Adrenal gland (tissue), 19 donors: Measurements from ENCODE around the gene ADAMTS12. TPM values are rescaled to one million over a fixed set of nuclear protein-coding genes. Genes with fewer than 3 reads are reported as not detected.

ENCODE experiments used
- DNase-seq, 7 donors: peaks; one replicate each; pipeline ENCODE4 v3.0.0-alpha.2; 2019 to 2020
- H3K27ac ChIP-seq, 5 donors: fragments of 200-600 bp; sonication (generic) in 4 of 5; 1 replicate in 3 of 5; 2 replicates in 2 of 5; pipeline versions ENCODE4 v1.5.1 to v1.8.0; 2016 to 2020; ENCODE audit warnings: mild to moderate bottlenecking in 1 of 5
- H3K27me3 ChIP-seq: fragments of 200-600 bp; 2 replicates; pipeline ENCODE4 v1.8.0; 2021
- H3K36me3 ChIP-seq, 2 donors: fragments of 200-600 bp; replicated peaks in 1 of 2; 1 replicate in 1 of 2; 2 replicates in 1 of 2; pipeline versions ENCODE4 v1.5.1 to v1.8.0; 2018 to 2022
- H3K4me1 ChIP-seq, 2 donors: fragments of 200-600 bp; replicated peaks in 1 of 2; 1 replicate in 1 of 2; 2 replicates in 1 of 2; pipeline versions ENCODE4 v1.5.1 to v1.8.0; 2018 to 2021
- H3K4me3 ChIP-seq, 4 donors: fragments of 200-600 bp; sonication (generic) in 3 of 4; one replicate each; pipeline ENCODE4 v1.5.1; 2016 to 2018
- H3K9me3 ChIP-seq, 3 donors: fragments of 200-600 bp; sonication (generic) in 1 of 3; replicated peaks in 1 of 3; 1 replicate in 2 of 3; 2 replicates in 1 of 3; pipeline versions ENCODE4 v1.5.1 to v1.8.0; 2016 to 2021
- POLR2A ChIP-seq, 2 donors: fragments of 450-650 bp; IDR thresholded peaks; one replicate each; pipeline ENCODE4 v1.6.1; 2017; ENCODE audit warnings: antibody characterized with exemption in 2 of 2, mild to moderate bottlenecking in 2 of 2, moderate library complexity in 1 of 2
- WGBS, 4 donors: extraction: QIAGEN DNeasy Blood & Tissue Kit in 2 of 4; methylation state at CpG; one replicate each; pipeline versions ENCODE4 v1.1.5 to v1.1.7; 2013 to 2017; 5-methylcytosine and 5-hydroxymethylcytosine counted together
- intact Hi-C, 2 donors: fragments of 100-400 bp; cut with DNase I; formaldehyde crosslinking; loops; one replicate each; pipeline versions ENCODE4 v1.14.1 to v1.15.0; 2022 to 2023
- long read RNA-seq, 10 donors: library from polyadenylated mRNA in 3 of 10; unstranded in 2 of 10; stranded (forward) in 1 of 10; transcript quantifications; one replicate each; pipeline ENCODE4 v2.0.0 and lab custom pipeline, GENCODE V29; 2021 to 2026
- polyA plus RNA-seq, 3 donors: library from polyadenylated mRNA; stranded (reverse); fragments of 200-250 nt in 2 of 3; fragments of 350-450 nt in 1 of 3; fragmentation: Illumina TruSeq in 1 of 3; extraction: RNeasy Lipid Tissue Mini Kit (QIAGEN cat#74804) in 1 of 3; gene quantifications; one replicate each; pipeline ENCODE4 v1.2.3, GENCODE V29; 2013 to 2014
- total RNA-seq, 9 donors: library from RNA; depleted of rRNA in 4 of 9; stranded (reverse); fragments of >200 nt in 4 of 9; fragments of 120-200 nt in 1 of 9; fragmentation: NEBNext Ultra II Directional in 1 of 9; extraction: Animal tissue kit (Norgen Biotek cat#: 25700) in 1 of 9; gene quantifications; one replicate each; pipeline versions ENCODE4 v1.1.0 to v1.2.4, GENCODE V29; 2013 to 2023
- TF ChIP-seq, protein P1 (sequence below), 6 experiments: fragments of 450-650 bp in 4 of 6; fragments of 200-600 bp in 2 of 6; sonication (generic) in 1 of 6; IDR thresholded peaks; 1 replicate in 5 of 6; 2 replicates in 1 of 6; pipeline versions ENCODE4 v1.5.1 to v1.8.0; 2016 to 2021; ENCODE audit warnings: antibody characterized with exemption in 6 of 6, mild to moderate bottlenecking in 2 of 6, moderate library complexity in 1 of 6
- donor health status: healthy with polysubstance abuse.
- donor health status: Bipolar disorder and iron deficiency.
- donor health status: DM: yes; HTN: yes; CAD: no.
- donor health status: DM: no; HTN: no; CAD: no.
- donor health status: DM: no; HTN: no; CAD: no.
- donor health status: DM: yes; HTN: yes; CAD: no.

The ADAMTS12 gene, protein sequence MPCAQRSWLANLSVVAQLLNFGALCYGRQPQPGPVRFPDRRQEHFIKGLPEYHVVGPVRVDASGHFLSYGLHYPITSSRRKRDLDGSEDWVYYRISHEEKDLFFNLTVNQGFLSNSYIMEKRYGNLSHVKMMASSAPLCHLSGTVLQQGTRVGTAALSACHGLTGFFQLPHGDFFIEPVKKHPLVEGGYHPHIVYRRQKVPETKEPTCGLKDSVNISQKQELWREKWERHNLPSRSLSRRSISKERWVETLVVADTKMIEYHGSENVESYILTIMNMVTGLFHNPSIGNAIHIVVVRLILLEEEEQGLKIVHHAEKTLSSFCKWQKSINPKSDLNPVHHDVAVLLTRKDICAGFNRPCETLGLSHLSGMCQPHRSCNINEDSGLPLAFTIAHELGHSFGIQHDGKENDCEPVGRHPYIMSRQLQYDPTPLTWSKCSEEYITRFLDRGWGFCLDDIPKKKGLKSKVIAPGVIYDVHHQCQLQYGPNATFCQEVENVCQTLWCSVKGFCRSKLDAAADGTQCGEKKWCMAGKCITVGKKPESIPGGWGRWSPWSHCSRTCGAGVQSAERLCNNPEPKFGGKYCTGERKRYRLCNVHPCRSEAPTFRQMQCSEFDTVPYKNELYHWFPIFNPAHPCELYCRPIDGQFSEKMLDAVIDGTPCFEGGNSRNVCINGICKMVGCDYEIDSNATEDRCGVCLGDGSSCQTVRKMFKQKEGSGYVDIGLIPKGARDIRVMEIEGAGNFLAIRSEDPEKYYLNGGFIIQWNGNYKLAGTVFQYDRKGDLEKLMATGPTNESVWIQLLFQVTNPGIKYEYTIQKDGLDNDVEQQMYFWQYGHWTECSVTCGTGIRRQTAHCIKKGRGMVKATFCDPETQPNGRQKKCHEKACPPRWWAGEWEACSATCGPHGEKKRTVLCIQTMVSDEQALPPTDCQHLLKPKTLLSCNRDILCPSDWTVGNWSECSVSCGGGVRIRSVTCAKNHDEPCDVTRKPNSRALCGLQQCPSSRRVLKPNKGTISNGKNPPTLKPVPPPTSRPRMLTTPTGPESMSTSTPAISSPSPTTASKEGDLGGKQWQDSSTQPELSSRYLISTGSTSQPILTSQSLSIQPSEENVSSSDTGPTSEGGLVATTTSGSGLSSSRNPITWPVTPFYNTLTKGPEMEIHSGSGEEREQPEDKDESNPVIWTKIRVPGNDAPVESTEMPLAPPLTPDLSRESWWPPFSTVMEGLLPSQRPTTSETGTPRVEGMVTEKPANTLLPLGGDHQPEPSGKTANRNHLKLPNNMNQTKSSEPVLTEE (N-terminal part only)
- total RNA-seq (10 to 100 TPM in 7 of 9 donors, 1 to 10 TPM in 2; 2.1 to 76.1 (median 18.2) TPM), polyA plus RNA-seq (1 to 10 TPM; 1.9 to 9.0 (median 5.1) TPM)
- long read RNA-seq, donor 1: 0 reads
- long read RNA-seq, donor 2, partial matches to known transcripts: 0 of 4 reads
- long read RNA-seq, donor 2, other reads (novel, unspliced or antisense): 0 of 4 reads
- long read RNA-seq, donor 3, full-length matches to known transcripts: 2 of 2 reads
- long read RNA-seq, donor 3, partial matches to known transcripts: 0 of 2 reads
- long read RNA-seq, donor 3, other reads (novel, unspliced or antisense): 0 of 2 reads
- long read RNA-seq, donor 4, transcript ADAMTS12-206 (3 exons, 1,003 nt): major isoform, 6 of 7 reads
- long read RNA-seq, donor 4, partial matches to known transcripts: 0 of 7 reads
- long read RNA-seq, donor 4, other reads (novel, unspliced or antisense): 1 of 7 reads
- long read RNA-seq, donor 5, transcript ADAMTS12-206 (3 exons, 1,003 nt): major isoform, 10 of 17 reads
- long read RNA-seq, donor 5, partial matches to known transcripts: 3 of 17 reads
- long read RNA-seq, donor 5, other reads (novel, unspliced or antisense): 4 of 17 reads
- long read RNA-seq, donor 6, partial matches to known transcripts: 0 of 1 reads
- long read RNA-seq, donor 6, other reads (novel, unspliced or antisense): 0 of 1 reads
- long read RNA-seq, donor 7: 0 reads
- long read RNA-seq, donor 8, partial matches to known transcripts: 0 of 1 reads
- long read RNA-seq, donor 8, other reads (novel, unspliced or antisense): 0 of 1 reads
- long read RNA-seq, donor 9, partial matches to known transcripts: 0 of 4 reads
- long read RNA-seq, donor 9, other reads (novel, unspliced or antisense): 0 of 4 reads
- long read RNA-seq, donor 10, partial matches to known transcripts: 0 of 4 reads
- long read RNA-seq, donor 10, other reads (novel, unspliced or antisense): 0 of 4 reads

DNA sequence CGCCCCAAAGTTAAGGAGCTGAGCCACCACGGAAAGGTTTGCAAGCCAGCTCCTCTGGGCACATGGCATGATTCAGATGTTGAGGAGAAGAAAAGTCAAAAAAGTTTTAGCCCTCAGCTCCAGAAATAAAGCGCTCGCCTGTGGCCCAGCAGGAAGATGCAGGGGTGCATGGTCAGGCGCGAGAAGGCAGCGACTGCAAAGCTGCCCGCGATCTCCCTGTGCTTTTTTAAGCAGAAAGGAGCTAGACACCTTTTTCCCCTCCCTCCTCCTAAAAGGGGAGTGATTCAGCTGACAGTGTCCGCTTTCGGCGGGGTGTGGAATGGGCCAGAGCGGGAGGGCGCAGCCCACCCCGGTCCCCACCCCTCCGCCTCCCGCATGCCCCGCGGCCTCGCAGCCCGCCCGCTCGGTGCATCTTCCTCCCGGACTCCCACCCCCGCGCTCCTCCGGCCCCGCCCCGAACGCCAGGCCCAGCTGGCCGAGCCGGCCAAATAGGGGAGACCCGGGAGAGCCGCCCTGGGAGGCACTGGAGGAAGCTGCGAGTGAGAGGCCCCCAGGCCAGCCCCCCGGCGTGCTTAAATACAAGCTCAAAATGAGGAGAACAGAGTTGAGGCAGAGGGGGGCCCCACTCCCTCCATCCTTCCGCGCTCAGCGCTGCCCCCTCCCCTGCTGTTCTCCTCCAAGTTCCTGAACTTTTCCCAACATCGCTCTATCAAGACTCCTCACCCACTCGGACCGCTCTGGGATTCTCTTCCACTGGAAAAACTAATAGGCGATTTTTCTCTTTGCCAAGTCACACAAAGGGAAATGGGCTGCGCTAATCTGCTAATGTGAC is at the start of gene ADAMTS12:
Gene ADAMTS12, minus strand, starts transcription at position 203 of the 832 bp plus-strand sequence. Its CDS starts 134 bp downstream, at position 69.
- peak within 1 kb of the TSS in 2 of 4 donors; percentile 44 to 54 for H3K4me3 ChIP-seq
- intact Hi-C loops: no loop called here
- H3K4me1 ChIP-seq: peaks cover 0 to 10% of the 10 kb centered on the region in 2 donors
- WGBS, 4 donors: 6 to 12% (median 9%) methylated on average over 25 to 45 of the region's 45 CpGs
- peak; percentile 16 to 69 (median 48) for DNase-seq
- no peaks in the 10 kb centered on the region for H3K9me3 ChIP-seq
- TF ChIP-seq POLR2A (IDR thresholded peaks at IDR 0.05): no peak
- TF ChIP-seq, protein P1, sequence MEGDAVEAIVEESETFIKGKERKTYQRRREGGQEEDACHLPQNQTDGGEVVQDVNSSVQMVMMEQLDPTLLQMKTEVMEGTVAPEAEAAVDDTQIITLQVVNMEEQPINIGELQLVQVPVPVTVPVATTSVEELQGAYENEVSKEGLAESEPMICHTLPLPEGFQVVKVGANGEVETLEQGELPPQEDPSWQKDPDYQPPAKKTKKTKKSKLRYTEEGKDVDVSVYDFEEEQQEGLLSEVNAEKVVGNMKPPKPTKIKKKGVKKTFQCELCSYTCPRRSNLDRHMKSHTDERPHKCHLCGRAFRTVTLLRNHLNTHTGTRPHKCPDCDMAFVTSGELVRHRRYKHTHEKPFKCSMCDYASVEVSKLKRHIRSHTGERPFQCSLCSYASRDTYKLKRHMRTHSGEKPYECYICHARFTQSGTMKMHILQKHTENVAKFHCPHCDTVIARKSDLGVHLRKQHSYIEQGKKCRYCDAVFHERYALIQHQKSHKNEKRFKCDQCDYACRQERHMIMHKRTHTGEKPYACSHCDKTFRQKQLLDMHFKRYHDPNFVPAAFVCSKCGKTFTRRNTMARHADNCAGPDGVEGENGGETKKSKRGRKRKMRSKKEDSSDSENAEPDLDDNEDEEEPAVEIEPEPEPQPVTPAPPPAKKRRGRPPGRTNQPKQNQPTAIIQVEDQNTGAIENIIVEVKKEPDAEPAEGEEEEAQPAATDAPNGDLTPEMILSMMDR (IDR thresholded peaks at IDR 0.05): no peak
- peak within 1 kb of the TSS in 3 of 5 donors; percentile 36 to 76 (median 45) for H3K27ac ChIP-seq
- no peaks in the 10 kb centered on the region for H3K27me3 ChIP-seq
- H3K36me3 ChIP-seq: no peaks in the 10 kb centered on the region

DNA sequence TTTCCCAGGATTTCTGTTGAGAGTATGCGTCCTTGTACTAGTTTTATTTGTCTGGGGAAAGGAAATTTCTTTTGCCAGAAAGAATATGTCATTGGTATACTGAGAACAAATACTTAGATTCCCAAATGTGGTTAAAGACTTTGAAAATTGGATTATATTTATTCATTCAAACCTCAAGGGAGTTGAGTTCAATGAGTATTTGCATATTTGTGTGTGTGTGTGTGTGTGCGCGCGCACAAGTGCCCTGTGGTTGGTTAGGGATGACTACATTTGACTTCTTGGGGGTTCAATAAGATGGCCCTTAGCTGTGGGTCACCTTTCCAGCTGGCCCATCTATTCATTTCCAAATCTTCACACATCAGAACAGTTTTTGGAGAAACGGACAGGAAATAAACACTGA is 49.3 kb upstream of the ADAMTS12 start:
- DNase-seq: no peak
- TF ChIP-seq, protein P1 (IDR thresholded peaks at IDR 0.05): no peak
- no peak for TF ChIP-seq POLR2A (IDR thresholded peaks at IDR 0.05)
- Histone ChIP-seq H3K36me3 (no peaks in the 10 kb centered on the region), H3K27me3 (peaks cover 19% of the 10 kb centered on the region), H3K27ac (no peak overlapping the region), H3K4me1 (peaks cover 0 to 18% of the 10 kb centered on the region in 2 donors), H3K9me3 (no peaks in the 10 kb centered on the region), H3K4me3 (no peak overlapping the region)
- intact Hi-C loops: no loop called here
- WGBS, 4 donors: 78 to 89% (median 88%) methylated on average over 5 of the region's 5 CpGs
